Osteocyte (in vitro differentiated cells): ENCODE results near the gene SYNE1. TPM values are rescaled to one million over a fixed set of nuclear protein-coding genes. Genes with fewer than 3 reads are reported as not detected.

Experiments used
- DNase-seq: peaks from one replicate; pipeline ENCODE4 v3.0.0; 2021; ENCODE audit warnings: mixed read lengths; ENCODE audit not compliant: unreplicated experiment; ENCODE audit errors: extremely low spot score
- H3K27ac Mint-ChIP-seq: one replicate; pipeline ENCODE4 v1.8.0; 2021; ENCODE audit warnings: mild to moderate bottlenecking, mixed read lengths; ENCODE audit not compliant: unreplicated experiment
- H3K27me3 Mint-ChIP-seq: one replicate; pipeline ENCODE4 v1.8.0; 2021; ENCODE audit warnings: mixed read lengths; ENCODE audit not compliant: unreplicated experiment
- H3K36me3 Mint-ChIP-seq: one replicate; pipeline ENCODE4 v1.8.0; 2021; ENCODE audit warnings: mixed read lengths; ENCODE audit not compliant: unreplicated experiment
- H3K4me1 Mint-ChIP-seq: one replicate; pipeline ENCODE4 v1.8.0; 2021; ENCODE audit warnings: mixed read lengths; ENCODE audit not compliant: unreplicated experiment
- H3K4me3 Mint-ChIP-seq: one replicate; pipeline ENCODE4 v1.8.0; 2021; ENCODE audit warnings: mild to moderate bottlenecking, moderate library complexity, mixed read lengths; ENCODE audit not compliant: unreplicated experiment
- H3K9me3 Mint-ChIP-seq: one replicate; pipeline ENCODE4 v1.8.0; 2021; ENCODE audit warnings: mixed read lengths; ENCODE audit not compliant: unreplicated experiment
- CTCF ChIP-seq: fragments of 200-600 bp; sonication (generic); IDR thresholded peaks from 2 replicates; pipeline ENCODE4 v1.5.0; 2021; ENCODE audit warnings: antibody characterized with exemption, mild to moderate bottlenecking, moderate library complexity
- total RNA-seq: library from RNA; stranded (reverse); gene quantifications from 2 replicates; pipeline ENCODE4 v1.2.1, GENCODE V29; 2021

Gene SYNE1
- total RNA-seq, 1 donor from 2014 or later, result 130 TPM

- no peak for DNase-seq
- Mint-ChIP-seq H3K9me3 (peaks cover 5% of the 10 kb centered on the region), H3K36me3 (no peaks in the 10 kb centered on the region), H3K27ac (no peak overlapping the region), H3K4me3 (no peak overlapping the region), H3K27me3 (no peaks in the 10 kb centered on the region), H3K4me1 (no peaks in the 10 kb centered on the region)
- no peak for TF ChIP-seq CTCF
These were observed 158.7 kb downstream of the SYNE1 start for GRCh38 chr6:152478377-152479010.

- H3K27ac Mint-ChIP-seq, result no peak overlapping the region
- H3K4me3 Mint-ChIP-seq, result no peak overlapping the region
- no peaks in the 10 kb centered on the region for H3K27me3 Mint-ChIP-seq
- no peaks in the 10 kb centered on the region for H3K36me3 Mint-ChIP-seq
- peaks cover 6% of the 10 kb centered on the region for H3K4me1 Mint-ChIP-seq
- TF ChIP-seq CTCF, result no peak
- H3K9me3 Mint-ChIP-seq, result peaks cover 5% of the 10 kb centered on the region
- DNase-seq, result no peak
These were observed 162.8 kb downstream of the SYNE1 start for GRCh38 chr6:152474354-152474753.

- Mint-ChIP-seq H3K27me3 (no peaks in the 10 kb centered on the region), H3K36me3 (no peaks in the 10 kb centered on the region), H3K4me3 (no peak overlapping the region), H3K27ac (no peak overlapping the region), H3K9me3 (peaks cover 5% of the 10 kb centered on the region), H3K4me1 (peaks cover 6% of the 10 kb centered on the region)
- TF ChIP-seq CTCF, result no peak
- no peak for DNase-seq
These were observed 164.8 kb downstream of the SYNE1 start for GRCh38 chr6:152472325-152472724.

- TF ChIP-seq CTCF, result no peak
- Mint-ChIP-seq H3K4me1 (peaks cover 6% of the 10 kb centered on the region), H3K4me3 (no peak overlapping the region), H3K9me3 (peaks cover 5% of the 10 kb centered on the region), H3K27ac (no peak overlapping the region), H3K36me3 (no peaks in the 10 kb centered on the region), H3K27me3 (no peaks in the 10 kb centered on the region)
- DNase-seq, result no peak
These were observed 165.5 kb downstream of the SYNE1 start for GRCh38 chr6:152471456-152472265.

GRCh38 chr6:152463164-152463563, 174.0 kb downstream of the SYNE1 start:
- Mint-ChIP-seq H3K9me3 (no peaks in the 10 kb centered on the region), H3K4me1 (peaks cover 2% of the 10 kb centered on the region), H3K27me3 (no peaks in the 10 kb centered on the region), H3K27ac (no peak overlapping the region), H3K36me3 (no peaks in the 10 kb centered on the region), H3K4me3 (no peak overlapping the region)
- DNase-seq, result no peak
- no peak for TF ChIP-seq CTCF
